HG03175 (cell line): ENCODE results near the gene USP26.
"Not testable (repeated sequence)": the region's sequence is repeated elsewhere in the genome, so short reads cannot be mapped to it uniquely, and the experiment has no call there.

Experiments
- ATAC-seq: cut with Tn5 transposase; IDR thresholded peaks from one replicate; pipeline ENCODE4 v1.9.1; 2021; ENCODE audit warnings: mild to moderate bottlenecking, moderate library complexity; ENCODE audit not compliant: unreplicated experiment

Gene USP26

DNA sequence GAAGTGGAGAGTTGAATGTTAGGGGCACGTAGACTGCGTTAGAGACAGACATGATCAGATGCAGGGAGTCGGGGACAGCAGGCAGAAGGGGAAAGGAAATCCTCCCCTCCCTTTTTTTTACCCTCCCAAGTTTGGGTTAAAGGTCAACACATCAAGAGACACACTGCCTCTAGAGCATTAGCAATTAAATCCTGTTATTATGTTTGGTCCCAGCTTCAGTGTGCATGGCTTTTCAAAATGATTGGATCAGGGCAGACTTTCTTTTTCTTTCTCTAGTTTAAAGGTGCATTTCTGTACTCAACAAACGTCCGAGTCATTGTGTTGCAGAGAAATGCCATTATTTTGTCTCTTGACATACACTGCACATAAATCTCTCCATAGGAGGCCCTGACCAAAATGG is 63.9 kb downstream of the USP26 start:
- ATAC-seq, result no peak

DNA sequence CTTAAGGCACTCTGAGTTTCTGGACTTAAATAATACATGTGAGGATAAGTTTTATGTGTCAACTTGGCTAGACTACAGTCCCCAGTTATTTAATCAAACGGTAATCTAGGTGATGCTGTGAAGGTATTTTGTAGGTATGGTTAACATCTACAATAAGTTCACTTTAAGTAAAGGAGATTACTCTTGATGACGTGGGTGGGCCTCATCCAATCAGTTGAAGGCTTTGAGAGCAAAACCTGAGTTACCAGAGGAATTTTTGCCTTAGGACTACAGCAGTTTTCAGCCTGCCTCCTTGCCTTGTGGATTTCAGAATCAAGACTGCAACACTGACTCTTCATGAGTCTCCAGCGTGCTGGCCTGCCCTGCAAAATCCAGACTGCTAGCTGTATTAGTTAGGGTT is 78.7 kb downstream of the USP26 start:
- ATAC-seq, result no peak

DNA sequence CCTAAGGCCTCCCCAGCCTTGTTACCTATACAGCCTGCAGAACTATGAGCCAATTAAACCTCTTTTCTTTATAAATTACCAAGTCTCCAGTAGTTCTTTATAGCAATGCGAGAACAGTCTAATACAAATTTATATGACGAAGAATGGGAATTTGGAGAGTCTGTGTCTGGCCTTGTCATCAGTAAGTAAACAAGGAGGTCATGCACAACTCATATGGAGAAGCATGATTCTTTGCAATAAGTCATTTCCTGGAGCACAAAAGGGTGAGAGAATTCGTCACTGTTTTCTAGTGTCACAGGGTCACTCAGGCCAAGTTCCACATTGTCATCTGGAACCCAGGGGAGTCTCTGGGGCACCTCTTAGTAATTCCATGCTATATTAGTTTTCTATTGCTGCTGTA is 89.5 kb downstream of the USP26 start:
- no peak for ATAC-seq

DNA sequence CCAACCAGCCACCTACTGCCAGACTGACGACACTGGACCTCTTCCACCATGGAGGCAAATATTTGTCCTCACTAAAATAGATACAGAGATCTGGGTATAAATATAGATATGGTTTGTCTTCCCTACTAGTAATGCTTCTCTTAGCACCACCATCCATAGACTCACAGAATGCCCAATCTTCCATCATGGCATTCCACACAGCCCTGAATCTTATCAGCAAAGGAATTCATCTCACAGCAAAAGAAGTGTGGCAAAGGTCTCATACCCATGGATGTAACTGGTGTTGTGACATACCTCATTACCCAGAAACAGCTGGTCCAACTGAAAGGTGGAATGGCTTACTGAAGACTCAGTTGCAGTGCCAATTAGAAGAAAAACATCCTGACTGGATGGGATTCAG is 91.3 kb downstream of the USP26 start:
- ATAC-seq, result no peak

DNA sequence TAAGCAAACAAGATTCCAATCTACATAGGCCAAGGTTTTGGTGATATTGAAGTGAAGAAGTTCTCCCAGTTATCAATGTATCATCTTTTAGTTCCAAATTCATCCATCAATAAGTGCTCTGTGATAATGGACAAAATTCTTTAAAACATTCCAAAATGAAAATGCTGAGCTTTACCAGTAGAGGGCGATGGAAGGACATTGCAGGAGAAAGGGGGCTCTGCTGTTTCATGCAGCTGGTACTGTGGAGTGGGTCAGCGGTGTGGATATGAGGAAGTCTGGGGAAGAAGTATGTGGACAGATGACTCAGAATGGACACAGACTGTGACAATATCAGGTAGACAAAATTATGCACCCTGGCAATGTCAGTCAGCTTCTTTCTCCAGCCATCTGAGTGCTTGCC is 91.9 kb downstream of the USP26 start:
- no peak for ATAC-seq

DNA sequence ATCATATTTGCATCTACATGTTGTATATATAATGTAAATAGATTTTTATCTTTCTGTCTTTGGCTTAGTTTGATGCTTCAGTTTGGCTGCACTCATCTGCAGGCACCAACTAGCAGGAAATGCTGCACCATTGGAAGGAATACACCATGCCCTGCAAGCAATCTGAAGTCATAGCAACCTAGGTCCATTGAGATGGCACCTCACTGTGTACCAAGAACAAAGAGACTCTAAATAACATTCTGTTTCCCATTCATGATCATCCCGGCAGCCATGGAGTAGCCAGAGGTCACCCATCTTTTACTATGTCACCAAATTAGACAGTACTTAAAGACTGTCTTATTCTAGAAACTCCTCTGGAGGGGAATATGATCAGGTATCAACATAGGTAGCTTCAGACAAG is 97.7 kb downstream of the USP26 start:
- no peak for ATAC-seq

DNA sequence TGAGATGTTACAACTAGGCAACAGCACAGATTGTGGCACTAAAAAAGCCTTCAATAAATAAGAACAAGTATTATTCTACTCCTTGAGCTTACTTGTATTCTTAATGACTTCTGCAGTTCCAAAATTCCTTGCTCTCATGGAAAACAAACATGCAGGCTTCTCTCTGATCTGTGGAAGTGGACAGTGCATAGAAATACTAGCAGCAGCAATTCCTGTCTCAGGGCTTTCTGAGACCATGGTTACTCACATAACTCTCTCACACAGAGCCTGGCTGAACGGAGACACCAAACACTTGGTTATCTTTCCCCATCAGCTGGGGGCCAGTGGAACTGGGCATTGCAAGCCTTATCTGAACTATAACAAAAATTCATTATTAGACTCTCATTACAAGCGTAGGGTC is 106.1 kb downstream of the USP26 start:
- no peak for ATAC-seq

DNA sequence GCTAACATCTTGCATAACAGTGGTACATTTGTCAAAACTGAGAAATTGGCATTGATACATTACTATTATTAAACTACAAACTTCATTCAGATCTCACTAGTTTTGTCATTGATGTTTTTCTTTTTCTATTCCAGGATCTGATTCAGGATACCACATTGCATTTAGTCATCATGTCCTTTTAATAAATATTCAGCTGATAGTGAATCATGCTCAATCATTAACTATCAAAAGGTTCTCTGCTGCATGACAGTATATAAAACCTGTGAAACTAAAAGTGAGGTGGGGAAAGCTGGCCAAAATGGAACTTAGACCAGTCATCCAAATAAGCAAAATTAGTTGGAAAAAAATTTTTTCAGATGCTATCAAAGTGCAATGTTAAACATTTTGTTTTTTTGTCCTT is 110.4 kb downstream of the USP26 start:
- ATAC-seq, result no peak

DNA sequence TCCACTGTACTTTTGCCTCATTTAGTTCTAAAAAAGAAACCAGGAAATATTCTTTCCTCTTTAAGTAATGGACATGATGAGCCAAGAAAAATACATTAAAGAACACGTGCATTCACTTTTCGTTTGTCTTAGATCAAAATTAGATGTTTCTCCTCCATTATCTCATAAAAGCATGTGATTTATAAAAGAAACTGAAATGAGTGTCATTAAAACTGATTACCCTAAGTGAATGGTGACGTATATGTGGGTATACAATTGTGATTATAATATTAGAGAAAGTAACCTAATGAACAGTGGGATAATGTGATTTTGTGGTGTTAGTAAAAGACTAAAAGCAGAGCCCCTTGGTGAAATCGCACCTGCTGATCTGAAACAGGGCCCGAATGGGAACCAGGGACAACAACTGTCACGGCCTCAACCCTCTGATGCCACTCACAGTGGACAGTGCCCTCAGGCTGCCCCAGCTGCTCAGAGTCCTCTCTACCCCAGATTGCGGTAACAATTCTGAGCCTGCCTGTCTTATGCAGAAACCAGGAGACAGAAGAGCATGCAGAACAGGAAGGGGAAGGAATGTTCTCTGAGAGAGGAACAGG is 112.8 kb downstream of the USP26 start:
- no peak for ATAC-seq

DNA sequence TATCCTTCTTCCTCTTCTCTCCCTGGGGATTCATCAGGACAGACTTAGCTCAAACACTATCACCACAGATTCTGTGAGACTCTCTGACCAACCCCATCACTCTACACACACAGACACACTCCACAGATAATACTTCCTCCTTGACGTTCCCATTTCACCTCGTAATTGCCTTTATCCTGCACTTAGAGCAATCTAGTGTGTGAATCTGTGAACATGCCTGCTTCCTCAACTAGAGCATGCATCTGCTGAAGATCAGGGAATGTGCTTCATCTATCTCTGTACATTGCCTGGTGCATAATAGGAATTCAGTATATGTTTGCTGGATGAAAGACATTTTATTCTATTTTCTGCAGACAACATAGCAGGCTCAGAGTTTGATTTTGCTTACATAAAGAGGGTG is 113.4 kb downstream of the USP26 start:
- no peak for ATAC-seq

DNA sequence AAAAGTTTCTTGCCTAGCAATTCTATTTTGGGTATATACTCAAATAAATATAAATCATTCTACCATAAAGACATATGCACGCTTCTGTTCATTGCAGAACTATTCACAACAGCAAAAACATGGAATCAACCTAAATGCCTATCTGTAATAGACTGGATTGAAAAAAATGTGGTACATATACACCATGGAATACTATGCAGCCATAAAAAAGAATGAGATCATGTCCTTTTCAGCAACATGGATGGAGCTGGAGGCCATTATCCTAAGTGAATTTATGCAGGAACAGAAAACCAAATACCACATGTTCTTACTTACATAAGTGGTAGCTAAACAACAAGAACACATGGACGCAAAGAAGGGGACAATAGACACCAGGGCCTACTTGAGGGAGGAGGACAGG is 116.9 kb downstream of the USP26 start:
- not testable (repeated sequence) for ATAC-seq
